GM12878 (cell line): ENCODE measurements around the gene TNNT3. TPM values are rescaled to one million over a fixed set of nuclear protein-coding genes. Genes with fewer than 3 reads are reported as not detected.

ENCODE experiments used
- ATAC-seq: fragments of 200-7000 bp; cut with Tn5 transposase; 3 replicates; pipeline ENCODE4 v1.9.1; 2020; ENCODE audit warnings: mild to moderate bottlenecking, moderate library complexity
- BruUV-seq: library from RNA; stranded (reverse); fragments of 400-500 nt; replicated peaks from 2 replicates; lab custom pipeline; 2021; lab: Mats Ljungman, UMichigan
- CTCF ChIA-PET: fragments of 300-600 bp; sonication (Branson Sonifier 250); formaldehyde crosslinking; extraction: SDS; loops from one replicate; lab custom pipeline; 2021; ENCODE audit warnings: inconsistent platforms; lab: Yijun Ruan, JAX
- POLR2A ChIA-PET: fragments of 350-600 bp; formaldehyde crosslinking; extraction: SDS; loops from one replicate; lab custom pipeline; 2021; ENCODE audit warnings: inconsistent platforms; lab: Charles Lee
- RAD21 ChIA-PET: fragments of 300-600 bp; sonication (Branson Sonifier 250); formaldehyde crosslinking; loops from one replicate; lab custom pipeline; 2023; ENCODE audit warnings: antibody characterized with exemption; ENCODE audit not compliant: unreplicated experiment; lab: Charles Lee
- SMC1A ChIA-PET: fragments of 300-600 bp; sonication (Branson Sonifier 250); formaldehyde crosslinking; loops from one replicate; lab custom pipeline; 2023; ENCODE audit not compliant: unreplicated experiment, uncharacterized antibody; lab: Charles Lee
- DNase-seq: peaks from one replicate; pipeline ENCODE4 v3.0.0-alpha.2; 2011; ENCODE audit warnings: low read depth, low spot score
- FAIRE-seq: peaks from 3 replicates; lab custom pipeline; 2011; peaks lifted over from hg19 to GRCh38; lab: Jason Lieb, UNC
- H2AFZ ChIP-seq: 2 replicates; pipeline ENCODE4 v1.6.0; 2011; ENCODE audit warnings: low read depth, low read length, control low read depth; ENCODE audit not compliant: control insufficient read depth
- H3K27ac ChIP-seq: 2 replicates; pipeline ENCODE4 v1.5.1; 2011; ENCODE audit warnings: control low read depth; ENCODE audit not compliant: control insufficient read depth, insufficient read depth
- H3K27me3 ChIP-seq, 2 experiments: replicated peaks in 1 of 2; 2 replicates each; pipeline versions ENCODE4 v1.6.0 to v1.6.1; 2011; ENCODE audit warnings: low read length in 1 of 2; ENCODE audit not compliant: control insufficient read depth in 2 of 2, insufficient read depth in 2 of 2
- H3K36me3 ChIP-seq, 2 experiments: 2 replicates each; pipeline ENCODE4 v1.5.1; 2011; ENCODE audit warnings: low read length in 1 of 2; ENCODE audit not compliant: control insufficient read depth in 2 of 2, insufficient read depth in 2 of 2
- H3K4me1 ChIP-seq: 2 replicates; pipeline ENCODE4 v1.6.1; 2011; ENCODE audit warnings: mild to moderate bottlenecking, low read length, moderate library complexity, mixed read lengths; ENCODE audit not compliant: control insufficient read depth, insufficient read depth
- H3K4me2 ChIP-seq: 2 replicates; pipeline ENCODE4 v1.6.0; 2011; ENCODE audit warnings: control low read depth; ENCODE audit not compliant: control insufficient read depth, insufficient read depth
- H3K4me3 ChIP-seq: fragments of 200-600 bp; sonication (generic); 2 replicates; pipeline ENCODE4 v1.5.1; 2016
- H3K79me2 ChIP-seq: 2 replicates; pipeline ENCODE4 v1.6.0; 2011; ENCODE audit warnings: low read length; ENCODE audit not compliant: control insufficient read depth, insufficient read depth
- H3K9ac ChIP-seq: 2 replicates; pipeline ENCODE4 v1.8.0; 2011; ENCODE audit warnings: low read length, control low read depth, mixed read lengths; ENCODE audit not compliant: control insufficient read depth, insufficient read depth
- H3K9me3 ChIP-seq: replicated peaks from 3 replicates; pipeline ENCODE4 v1.5.1; 2011; ENCODE audit warnings: mild to moderate bottlenecking, low read length; ENCODE audit not compliant: control insufficient read depth, insufficient read depth
- H4K20me1 ChIP-seq: 2 replicates; pipeline ENCODE4 v1.6.0; 2011; ENCODE audit not compliant: control insufficient read depth, insufficient read depth
- CHD2 ChIP-seq: IDR thresholded peaks from 2 replicates; pipeline ENCODE4 v1.6.1; 2011; ENCODE audit warnings: low read depth, low read length, improper control_type of control experiment, borderline replicate concordance
- ZNF622 ChIP-seq: fragments of 450-650 bp; IDR thresholded peaks from 2 replicates; pipeline ENCODE4 v1.6.1; 2017; ENCODE audit warnings: mild to moderate bottlenecking, inconsistent platforms
- WGBS: methylation state at CpG from one replicate; pipeline ENCODE4 v1.1.6; 2016; ENCODE audit warnings: low lambda C conversion rate; ENCODE audit not compliant: insufficient replicate concordance, insufficient coverage; ENCODE audit errors: missing lambda C conversion rate; 5-methylcytosine and 5-hydroxymethylcytosine counted together
- in situ Hi-C: fragments of 300-500 bp; cut with MboI; formaldehyde crosslinking; loops from 9 replicates; pipeline ENCODE4 v1.14.3; 2018; ENCODE audit warnings: mixed read lengths
- intact Hi-C: fragments of 100-400 bp; cut with micrococcal nuclease; formaldehyde crosslinking; loops from one replicate; pipeline ENCODE4 v1.14.2; 2022; ENCODE audit not compliant: unreplicated experiment
- polyA plus RNA-seq, 11 experiments: library from polyadenylated mRNA; depleted of rRNA in 4 of 11; unstranded in 6 of 11; stranded (reverse) in 5 of 11; fragments of >200 nt; fragmentation: Nextera tagmentation in 4 of 11; fragmentation: Illumina TruSeq in 1 of 11; extraction: Ambion mirVana in 4 of 11; extraction: Trizol in 1 of 11; gene quantifications; 1 replicate in 1 of 11; 2 replicates in 10 of 11; pipeline versions ENCODE4 v1.2.1 to v1.2.3, GENCODE V29; 2011 to 2016; ENCODE audit warnings: inconsistent platforms in 2 of 11, missing spikeins in 2 of 11, low read depth in 1 of 11
- total RNA-seq, 4 experiments: library from RNA; depleted of rRNA in 3 of 4; stranded (reverse); fragments of >200 nt in 3 of 4; fragmentation: Illumina TruSeq in 1 of 4; extraction: Trizol in 1 of 4; gene quantifications; 2 replicates each; pipeline versions ENCODE4 v1.2.1 to v1.2.3, GENCODE V29; 2013 to 2021

The TNNT3 gene
- total and polyA plus RNA-seq, 10 of the 15 experiments (the other 5 are each of a cell fraction or from before 2014, with no cell fraction given): 0.40 to 0.50 TPM; not detected in 8

DNA sequence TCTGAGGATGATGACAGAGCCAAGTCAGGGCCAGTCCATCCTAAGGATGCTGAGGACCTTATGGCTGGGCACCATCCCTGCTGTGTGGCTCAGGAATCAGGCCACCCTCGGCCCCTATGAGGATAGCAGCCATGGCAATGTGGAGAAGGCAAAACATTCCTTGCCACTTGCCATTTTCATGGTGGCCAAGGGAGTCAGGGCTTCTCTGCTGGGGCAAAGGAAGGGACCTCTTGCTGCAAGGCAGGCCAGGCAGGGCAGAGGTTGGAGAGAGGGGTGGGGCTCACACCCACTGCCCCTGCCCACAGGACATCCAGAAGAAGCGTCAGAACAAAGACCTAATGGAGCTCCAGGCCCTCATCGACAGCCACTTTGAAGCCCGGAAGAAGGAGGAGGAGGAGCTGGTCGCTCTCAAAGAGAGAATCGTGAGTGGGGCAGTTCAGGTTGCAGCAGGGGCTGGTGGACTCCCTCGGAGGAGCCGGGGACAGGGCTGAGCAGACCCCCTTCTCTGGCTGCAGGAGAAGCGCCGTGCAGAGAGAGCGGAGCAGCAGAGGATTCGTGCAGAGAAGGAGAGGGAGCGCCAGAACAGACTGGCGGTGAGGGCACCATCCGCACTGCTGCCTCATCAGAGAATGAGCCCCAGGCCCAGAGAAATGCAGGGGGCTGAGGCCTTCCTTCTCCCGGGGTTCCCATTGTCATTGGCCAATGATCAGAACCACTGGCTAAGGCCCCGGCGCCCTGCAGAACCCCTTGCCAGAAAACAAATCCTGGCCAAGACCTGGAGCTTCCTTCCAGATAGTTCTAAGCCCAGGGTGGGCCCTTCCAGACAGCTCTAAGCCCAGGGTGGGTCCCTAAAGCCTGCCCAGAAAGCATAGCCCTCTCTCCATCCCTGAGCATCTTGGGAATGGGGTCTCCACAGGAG, 14.2 kb downstream of the TNNT3 start:
- Histone ChIP-seq H3K79me2 (no peaks in the 10 kb centered on the region), H3K4me3 (no peak overlapping the region), H3K4me1 (no peaks in the 10 kb centered on the region), H2AFZ (no peak overlapping the region), H3K9me3 (no peaks in the 10 kb centered on the region), H4K20me1 (no peaks in the 10 kb centered on the region), H3K4me2 (no peak overlapping the region), H3K36me3 (no peaks in the 10 kb centered on the region), H3K9ac (no peak overlapping the region), H3K27me3 (no peaks in the 10 kb centered on the region), H3K27ac (no peak overlapping the region)
- 49% methylated on average over 18 of the region's 18 CpGs for WGBS
- DNase-seq (no peak), ATAC-seq (no peak), FAIRE-seq (no peak)
- CTCF ChIA-PET: interaction anchor here (2.1 kb wide), 1 partner anchor 218 kb away, joined by 7 read pairs; no protein-coding TSS in a partner anchor
- intact Hi-C loops (no loop called here), in situ Hi-C loops (no loop called here)
- RAD21 ChIA-PET: no interaction called here
- BruUV-seq: no TSS peak
- POLR2A ChIA-PET: no interaction called here
- no peak for TF ChIP-seq CHD2
- SMC1A ChIA-PET: no interaction called here

DNA sequence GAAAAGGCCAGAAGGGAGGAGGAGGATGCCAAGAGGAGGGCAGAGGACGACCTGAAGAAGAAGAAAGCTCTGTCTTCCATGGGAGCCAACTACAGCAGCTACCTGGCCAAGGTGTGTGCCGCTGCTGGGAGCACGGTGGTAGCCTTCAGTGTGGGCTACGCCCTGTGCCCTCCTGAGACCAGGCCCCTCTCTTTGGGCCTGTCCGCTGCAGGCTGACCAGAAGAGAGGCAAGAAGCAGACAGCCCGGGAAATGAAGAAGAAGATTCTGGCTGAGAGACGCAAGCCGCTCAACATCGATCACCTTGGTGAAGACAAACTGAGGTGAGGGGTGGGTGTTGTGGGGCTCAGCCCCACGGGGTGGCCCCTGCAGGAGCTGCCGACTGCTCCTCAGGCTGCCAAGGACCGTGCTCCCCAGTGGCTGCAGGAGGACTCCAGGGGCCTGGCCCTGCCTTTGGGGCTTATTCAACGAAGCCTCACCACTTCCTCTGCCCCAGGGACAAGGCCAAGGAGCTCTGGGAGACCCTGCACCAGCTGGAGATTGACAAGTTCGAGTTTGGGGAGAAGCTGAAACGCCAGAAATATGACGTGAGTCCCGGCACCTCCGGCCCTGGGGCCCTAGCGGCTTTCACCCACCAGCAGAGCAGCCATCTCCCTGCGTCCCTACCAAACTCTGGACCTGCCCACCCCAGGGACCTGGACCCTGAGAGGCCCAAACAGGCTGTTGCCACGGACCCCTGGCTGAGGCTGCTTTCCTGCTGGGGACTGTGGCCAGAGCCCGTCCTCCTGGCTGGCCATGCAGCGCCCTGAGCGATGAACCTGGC, 15.0 kb downstream of the TNNT3 start:
- ATAC-seq (no peak), FAIRE-seq (no peak), DNase-seq (no peak)
- Histone ChIP-seq H3K79me2 (no peaks in the 10 kb centered on the region), H4K20me1 (no peaks in the 10 kb centered on the region), H3K36me3 (no peaks in the 10 kb centered on the region), H3K4me1 (no peaks in the 10 kb centered on the region), H3K9me3 (no peaks in the 10 kb centered on the region), H2AFZ (no peak overlapping the region), H3K27ac (no peak overlapping the region), H3K9ac (no peak overlapping the region), H3K4me2 (no peak overlapping the region), H3K27me3 (no peaks in the 10 kb centered on the region), H3K4me3 (no peak overlapping the region)
- 25% methylated on average over 23 of the region's 24 CpGs for WGBS
- SMC1A ChIA-PET: no interaction called here
- RAD21 ChIA-PET: no interaction called here
- in situ Hi-C loops: no loop called here
- CTCF ChIA-PET: interaction anchor here (2.1 kb wide), 1 partner anchor 217 kb away, joined by 7 read pairs; no protein-coding TSS in a partner anchor
- POLR2A ChIA-PET: no interaction called here
- intact Hi-C loops: no loop called here
- no peak for TF ChIP-seq ZNF622
- no TSS peak for BruUV-seq
